HEK293 (cell line): Measurements from ENCODE around the gene TMEM232.

Experiments used
- CTCF ChIA-PET: fragments of 350-600 bp; formaldehyde crosslinking; extraction: SDS; loops from one replicate; lab custom pipeline; 2021; ENCODE audit warnings: antibody characterized with exemption; lab: Yijun Ruan, JAX
- POLR2A ChIA-PET: fragments of 300-600 bp; formaldehyde crosslinking; extraction: SDS; loops from one replicate; lab custom pipeline; 2020; ENCODE audit warnings: antibody characterized with exemption, inconsistent platforms; lab: Yijun Ruan, JAX
- H3K27ac ChIP-seq: fragments of 200-500 bp; sonication (Bioruptor generic); 2 replicates; pipeline ENCODE4 v1.5.1; 2014; ENCODE audit warnings: low read depth, low read length, control low read depth, inconsistent platforms; ENCODE audit errors: extremely low read depth
- H3K36me3 ChIP-seq, 2 experiments: fragments of 200-500 bp in 1 of 2; sonication (Bioruptor generic) in 1 of 2; 1 replicate in 1 of 2; 2 replicates in 1 of 2; pipeline ENCODE4 v1.5.1; 2014 to 2017; ENCODE audit warnings: inconsistent platforms in 2 of 2, low read length in 2 of 2; ENCODE audit not compliant: control insufficient read depth in 2 of 2, insufficient read depth in 1 of 2
- H3K4me1 ChIP-seq: fragments of 200-500 bp; sonication (Bioruptor generic); 2 replicates; pipeline ENCODE4 v1.5.1; 2014; ENCODE audit warnings: mild to moderate bottlenecking, low read length, inconsistent platforms; ENCODE audit not compliant: control insufficient read depth, insufficient read depth
- H3K4me3 ChIP-seq: 2 replicates; pipeline ENCODE4 v1.5.1; 2011; ENCODE audit warnings: low read depth, mild to moderate bottlenecking, control low read depth, low read length, moderate library complexity
- H3K9me3 ChIP-seq: fragments of 200-500 bp; sonication (Bioruptor generic); 2 replicates; pipeline ENCODE4 v1.5.1; 2014; ENCODE audit warnings: low read depth, low read length, inconsistent platforms; ENCODE audit not compliant: control insufficient read depth, insufficient read depth
- ATF2 ChIP-seq: fragments of 450-650 bp; formaldehyde crosslinking; IDR thresholded peaks from 2 replicates; pipeline ENCODE4 v1.5.1; 2016; ENCODE audit warnings: missing biosample characterization, missing genetic modification characterization, low read depth
- BCL11A ChIP-seq: fragments of 450-650 bp; formaldehyde crosslinking; IDR thresholded peaks from 2 replicates; pipeline ENCODE4 v1.5.1; 2016; ENCODE audit warnings: low read depth, missing biosample characterization, missing genetic modification characterization
- CTCF ChIP-seq: fragments of 450-650 bp; formaldehyde crosslinking; IDR thresholded peaks from 2 replicates; pipeline ENCODE4 v1.5.1; 2016; ENCODE audit warnings: missing biosample characterization, missing genetic modification characterization
- FEZF1 ChIP-seq: fragments of 450-650 bp; formaldehyde crosslinking; IDR thresholded peaks from 2 replicates; pipeline ENCODE4 v1.5.1; 2016; ENCODE audit warnings: missing biosample characterization, missing genetic modification characterization
- GLIS1 ChIP-seq: fragments of 450-650 bp; formaldehyde crosslinking; IDR thresholded peaks from 2 replicates; pipeline ENCODE4 v1.5.1; 2016; ENCODE audit warnings: missing biosample characterization, missing genetic modification characterization
- KLF16 ChIP-seq: fragments of 450-650 bp; formaldehyde crosslinking; IDR thresholded peaks from 2 replicates; pipeline ENCODE4 v1.5.1; 2017; ENCODE audit warnings: missing biosample characterization, missing genetic modification characterization
- MZF1 ChIP-seq: fragments of 450-650 bp; formaldehyde crosslinking; IDR thresholded peaks from 2 replicates; pipeline ENCODE4 v1.5.1; 2017; ENCODE audit warnings: missing biosample characterization, missing genetic modification characterization, borderline replicate concordance
- RBAK ChIP-seq: fragments of 450-650 bp; formaldehyde crosslinking; IDR thresholded peaks from 2 replicates; pipeline ENCODE4 v1.5.1; 2016; ENCODE audit warnings: missing biosample characterization, missing genetic modification characterization
- TCF7L2 ChIP-seq: IDR thresholded peaks from 2 replicates; pipeline ENCODE4 v1.6.1; 2011; ENCODE audit warnings: low read depth, mild to moderate bottlenecking, inconsistent platforms, low read length, moderate library complexity, borderline replicate concordance
- TRIM28 ChIP-seq: IDR thresholded peaks from 2 replicates; pipeline ENCODE4 v1.6.1; 2011; ENCODE audit warnings: low read length, control low read depth, borderline replicate concordance
- ZBTB26 ChIP-seq: fragments of 450-650 bp; formaldehyde crosslinking; optimal IDR thresholded peaks from 2 replicates; pipeline ENCODE3; 2016; ENCODE audit warnings: missing biosample characterization, mild to moderate bottlenecking, missing genetic modification characterization
- ZNF19 ChIP-seq: fragments of 450-650 bp; formaldehyde crosslinking; IDR thresholded peaks from 2 replicates; pipeline ENCODE4; 2016; ENCODE audit warnings: missing biosample characterization, missing genetic modification characterization, low read depth
- ZNF350 ChIP-seq: fragments of 450-650 bp; formaldehyde crosslinking; IDR thresholded peaks from 2 replicates; pipeline ENCODE4 v1.5.0; 2017; ENCODE audit warnings: missing biosample characterization, mild to moderate bottlenecking, missing genetic modification characterization
- ZNF416 ChIP-seq: fragments of 450-650 bp; formaldehyde crosslinking; IDR thresholded peaks from 2 replicates; pipeline ENCODE4 v1.5.1; 2016; ENCODE audit warnings: missing biosample characterization, missing genetic modification characterization
- ZNF473 ChIP-seq: fragments of 450-650 bp; formaldehyde crosslinking; IDR thresholded peaks from 2 replicates; pipeline ENCODE4 v1.5.1; 2017; ENCODE audit warnings: missing biosample characterization, missing genetic modification characterization
- ZNF488 ChIP-seq: fragments of 450-650 bp; formaldehyde crosslinking; IDR thresholded peaks from 2 replicates; pipeline ENCODE4 v1.5.1; 2016; ENCODE audit warnings: missing biosample characterization, missing genetic modification characterization
- ZNF529 ChIP-seq: fragments of 450-650 bp; formaldehyde crosslinking; IDR thresholded peaks from 2 replicates; pipeline ENCODE4 v1.5.1; 2017; ENCODE audit warnings: missing genetic modification characterization, missing biosample characterization; ENCODE audit not compliant: insufficient replicate concordance
- ZNF692 ChIP-seq: fragments of 450-650 bp; formaldehyde crosslinking; IDR thresholded peaks from 2 replicates; pipeline ENCODE4 v1.5.1; 2016; ENCODE audit warnings: missing biosample characterization, missing genetic modification characterization
- ZNF792 ChIP-seq: fragments of 450-650 bp; formaldehyde crosslinking; IDR thresholded peaks from 2 replicates; pipeline ENCODE4 v1.5.1; 2016; ENCODE audit warnings: missing biosample characterization, missing genetic modification characterization
- ZNF843 ChIP-seq: fragments of 450-650 bp; formaldehyde crosslinking; IDR thresholded peaks from 2 replicates; pipeline ENCODE4 v1.5.1; 2016; ENCODE audit warnings: missing biosample characterization, missing genetic modification characterization
- ZSCAN30 ChIP-seq: fragments of 450-650 bp; IDR thresholded peaks from 2 replicates; pipeline ENCODE4 v1.5.1; 2018; ENCODE audit warnings: missing biosample characterization, mild to moderate bottlenecking, missing genetic modification characterization, moderate library complexity

TMEM232 gene

GRCh38 chr5:110612794-110613247 is 113.7 kb downstream of the TMEM232 start:
- Histone ChIP-seq H3K4me3 (no peak overlapping the region), H3K9me3 (peaks cover 2% of the 10 kb centered on the region; the same call in 1 of the 2 replicates), H3K27ac (no peak overlapping the region), H3K4me1 (no peaks in the 10 kb centered on the region), H3K36me3 (no peaks in the 10 kb centered on the region)
- POLR2A ChIA-PET = no interaction called here
- TF ChIP-seq ZSCAN30 (tag by site-specific recombination) (peak; percentile 48; the same call in 1 of the 2 replicates), KLF16 (tag by site-specific recombination) (no peak), ZNF792 (no peak), ZNF692 (tag by site-specific recombination) (no peak), TCF7L2 (no peak), MZF1 (tag by site-specific recombination) (peak; percentile 60; the same call in 1 of the 2 replicates), ZNF416 (no peak), ZNF529 (tag by site-specific recombination) (no peak), ZNF350 (no peak), ZBTB26 (tag by site-specific recombination) (no peak), TRIM28 (peak; percentile 19; the same call in 1 of the 2 replicates), GLIS1 (tag by site-specific recombination) (peak; percentile 81), RBAK (tag by site-specific recombination) (no peak), BCL11A (tag by site-specific recombination) (no peak), ATF2 (tag by site-specific recombination) (no peak), ZNF488 (tag by site-specific recombination) (no peak), ZNF473 (no peak), FEZF1 (tag by site-specific recombination) (peak; percentile 94), ZNF843 (tag by site-specific recombination) (peak; percentile 81), CTCF (tag by site-specific recombination) (no peak), ZNF19 (tag by site-specific recombination) (no peak)
- CTCF ChIA-PET = interaction anchor here (0.6 to 1.0 kb wide), 2 partner anchors 12 to 281 kb away, joined by 3 to 4 read pairs; no protein-coding TSS in a partner anchor
